ENCODE results near the gene TGIF2. TPM values are rescaled to one million over a fixed set of nuclear protein-coding genes. Genes with fewer than 3 reads are reported as not detected.

TGIF2 gene
- total and polyA plus RNA-seq, 2 of the 8 experiments (the other 6 are each of a cell fraction or from before 2014, with no cell fraction given), result 49.7 to 76.7 TPM

DNA sequence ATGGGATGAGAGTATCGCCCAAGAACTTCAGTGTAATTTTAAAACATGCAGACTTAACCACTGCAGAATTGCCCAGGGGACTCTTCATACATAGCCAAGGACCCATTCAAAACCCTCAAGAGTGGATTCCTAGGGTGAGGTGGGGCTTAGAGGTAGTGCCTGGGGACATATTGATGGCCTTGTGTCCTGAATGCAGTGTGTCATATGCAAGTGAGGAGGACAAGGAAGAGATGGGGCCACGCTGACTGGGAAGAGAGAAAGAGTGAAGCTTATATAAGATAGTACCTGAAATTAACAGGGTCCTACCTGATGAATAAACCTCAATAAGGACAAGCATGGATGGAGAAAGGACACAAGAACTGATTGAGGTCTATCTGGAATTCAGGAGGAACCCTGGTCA lies 18.1 kb upstream of the TGIF2 start:
- Histone ChIP-seq H3K4me3 (ENCODE audit: extremely low read depth in 1 of 4, insufficient read depth in 2 of 4, low read depth in 3 of 4, low read length in 4 of 4) (no peak overlapping the region), H3K56ac (replicated peaks; ENCODE audit: insufficient read length, low read depth, low read length) (no peak overlapping the region), H3K27me3 (replicated peaks in 1 of 4; ENCODE audit: control insufficient read depth in 3 of 4, extremely low read depth in 1 of 4, insufficient read depth in 3 of 4, low read length in 3 of 4) (no peaks in the 10 kb centered on the region), H3K9ac (replicated peaks in 1 of 4; ENCODE audit: extremely low read depth in 1 of 4, low read depth in 3 of 4, low read length in 3 of 4) (no peak overlapping the region), H2AFZ (ENCODE audit: low read length) (no peak overlapping the region), H2BK12ac (ENCODE audit: low read depth, low read length) (no peak overlapping the region), H3K79me1 (ENCODE audit: low read depth, low read length) (no peaks in the 10 kb centered on the region; the same call in 1 of the 2 replicates), H3K4me2 (ENCODE audit: insufficient read depth in 1 of 2, low read depth in 2 of 2, low read length in 2 of 2) (no peak overlapping the region), H3K9me3 (ENCODE audit: insufficient read depth in 2 of 2, low read depth in 1 of 2, low read length in 1 of 2) (no peaks in the 10 kb centered on the region), H4K20me1 (replicated peaks in 1 of 2; ENCODE audit: control insufficient read depth in 1 of 2, insufficient read depth in 2 of 2, low read length in 2 of 2) (peaks cover 2 to 4% of the 10 kb centered on the region in 2 experiments), H2AK5ac (ENCODE audit: low read depth, low read length) (no peak overlapping the region), H3K14ac (ENCODE audit: insufficient read length) (no peak overlapping the region), H4K91ac (replicated peaks; ENCODE audit: insufficient read length, low read length) (no peak overlapping the region), H2BK15ac (ENCODE audit: low read length) (no peak overlapping the region), H3K79me2 (ENCODE audit: control insufficient read depth in 1 of 2, insufficient read depth in 2 of 2, low read length in 2 of 2) (peaks cover 0 to 3% of the 10 kb centered on the region in 2 experiments; a peak in 1 of 4 replicates), H2BK120ac (replicated peaks; ENCODE audit: low read depth, low read length) (no peak overlapping the region), H3K27ac (ENCODE audit: low read depth, low read length) (no peak overlapping the region), H3K23ac (ENCODE audit: insufficient read length) (no peak overlapping the region), H3K4ac (replicated peaks; ENCODE audit: insufficient read length, low read depth, low read length) (no peak overlapping the region), H2BK5ac (ENCODE audit: low read depth, low read length) (no peak overlapping the region), H3K23me2 (ENCODE audit: low read depth, low read length) (no peaks in the 10 kb centered on the region), H3K18ac (ENCODE audit: extremely low read depth, low read length) (no peak overlapping the region), H4K8ac (ENCODE audit: extremely low read depth, insufficient read depth, low read length) (no peak overlapping the region), H2BK20ac (ENCODE audit: low read length) (no peak overlapping the region), H3K4me1 (replicated peaks in 1 of 4; ENCODE audit: control insufficient read depth in 3 of 4, insufficient read depth in 4 of 4, low read length in 3 of 4) (no peaks in the 10 kb centered on the region), H3K36me3 (ENCODE audit: control insufficient read depth in 2 of 4, insufficient read depth in 4 of 4, low read length in 3 of 4) (no peaks in the 10 kb centered on the region; a peak in 2 of 8 replicates), H4K5ac (ENCODE audit: insufficient read length, low read depth, low read length) (no peak overlapping the region)
- DNase-seq (ENCODE audit: low read depth in 1 of 2, low spot score in 2 of 2) (no peak), FAIRE-seq (no peak)
- ChIA-PET CTCF (ENCODE audit: partially characterized antibody) (interaction anchor here (0.7 kb wide), 1 partner anchor 33 kb away, joined by 3 read pairs; no protein-coding TSS in a partner anchor), POLR2A (ENCODE audit: partially characterized antibody) (no interaction called here)
- WGBS, 2 experiments (ENCODE audit: extremely low coverage in 1 of 2, insufficient coverage in 1 of 2, insufficient read length in 1 of 2, insufficient replicate concordance in 2 of 2, low coverage in 1 of 2, low lambda C conversion rate in 2 of 2, missing lambda C conversion rate in 1 of 2), result 87% methylated on average over 2 of the region's 2 CpGs; no CpG with 5 or more reads in 1 of the 2 experiments
- TF ChIP-seq MAFK (IDR thresholded peaks at IDR 0.05; ENCODE audit: low read depth, low read length) (no peak), PHF8 (conservative IDR thresholded peaks at IDR 0.05; ENCODE audit: low read depth, low read length) (no peak), CBX5 (IDR thresholded peaks at IDR 0.05; ENCODE audit: low read depth, low read length) (no peak), EZH2 (IDR thresholded peaks at IDR 0.05; ENCODE audit: low read depth, low read length, severe bottlenecking) (no peak), GTF2F1 (IDR thresholded peaks at IDR 0.05; ENCODE audit: borderline replicate concordance, low read depth, low read length) (no peak), BACH1 (IDR thresholded peaks at IDR 0.05; ENCODE audit: low read length) (no peak), GABPA (IDR thresholded peaks at IDR 0.05; ENCODE audit: borderline replicate concordance, insufficient read depth, low read length) (no peak), ASH2L (IDR thresholded peaks at IDR 0.05; ENCODE audit: low read length) (no peak), JUND (IDR thresholded peaks at IDR 0.05; ENCODE audit: low read length) (no peak)
